ENCODE data around the gene JARID2. TPM values are rescaled to one million over a fixed set of nuclear protein-coding genes. Genes with fewer than 3 reads are reported as not detected.

The JARID2 gene
- total and polyA plus RNA-seq, 2 of the 8 experiments (the other 6 are each of a cell fraction or from before 2014, with no cell fraction given), result 60.1 to 239 TPM

DNA sequence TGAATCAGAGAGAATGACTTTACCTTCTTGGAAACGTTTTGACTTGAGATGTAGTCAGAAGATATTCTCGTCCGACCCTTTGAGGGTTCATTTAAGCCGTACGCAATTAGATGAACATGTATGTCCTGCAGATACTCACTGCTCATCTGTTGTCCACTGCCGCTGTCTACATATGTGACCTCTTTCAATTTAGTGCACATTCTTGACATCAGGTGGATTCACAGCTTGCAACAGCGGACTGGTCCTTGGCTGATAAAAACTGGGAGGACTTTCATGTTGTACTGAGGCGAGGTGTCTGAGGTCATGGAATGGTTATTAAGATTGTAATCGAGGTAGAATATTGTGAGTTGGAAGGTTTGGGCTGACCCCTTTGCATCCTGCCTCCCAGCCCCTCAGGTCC lies 194.2 kb downstream of the JARID2 start:
- Histone ChIP-seq H3K18ac (ENCODE audit: extremely low read depth, low read length) (no peak overlapping the region), H3K23me2 (ENCODE audit: low read depth, low read length) (no peaks in the 10 kb centered on the region), H3K4me3 (ENCODE audit: extremely low read depth in 1 of 4, insufficient read depth in 2 of 4, low read depth in 3 of 4, low read length in 4 of 4) (no peak overlapping the region), H2BK15ac (ENCODE audit: low read length) (no peak overlapping the region), H3K23ac (ENCODE audit: insufficient read length) (no peak overlapping the region), H2BK5ac (ENCODE audit: low read depth, low read length) (no peak overlapping the region), H3K9me3 (ENCODE audit: insufficient read depth in 2 of 2, low read depth in 1 of 2, low read length in 1 of 2) (no peaks in the 10 kb centered on the region), H3K56ac (replicated peaks; ENCODE audit: insufficient read length, low read depth, low read length) (no peak overlapping the region), H3K27ac (ENCODE audit: low read depth, low read length) (no peak overlapping the region), H3K79me2 (ENCODE audit: control insufficient read depth in 1 of 2, insufficient read depth in 2 of 2, low read length in 2 of 2) (peaks cover 55 to 100% of the 10 kb centered on the region in 2 experiments), H3K4me2 (ENCODE audit: insufficient read depth in 1 of 2, low read depth in 2 of 2, low read length in 2 of 2) (no peak overlapping the region; a peak in 1 of 4 replicates), H2BK20ac (ENCODE audit: low read length) (no peak overlapping the region), H2AK5ac (ENCODE audit: low read depth, low read length) (no peak overlapping the region), H3K4me1 (replicated peaks in 1 of 4; ENCODE audit: control insufficient read depth in 3 of 4, insufficient read depth in 4 of 4, low read length in 3 of 4) (peaks cover 10 to 33% (median 22%) of the 10 kb centered on the region in 4 experiments), H4K5ac (ENCODE audit: insufficient read length, low read depth, low read length) (no peak overlapping the region), H2AFZ (ENCODE audit: low read length) (no peak overlapping the region), H3K79me1 (ENCODE audit: low read depth, low read length) (peaks cover 34% of the 10 kb centered on the region), H4K91ac (replicated peaks; ENCODE audit: insufficient read length, low read length) (no peak overlapping the region), H3K4ac (replicated peaks; ENCODE audit: insufficient read length, low read depth, low read length) (no peak overlapping the region), H4K20me1 (replicated peaks in 1 of 2; ENCODE audit: control insufficient read depth in 1 of 2, insufficient read depth in 2 of 2, low read length in 2 of 2) (peaks cover 45 to 73% of the 10 kb centered on the region in 2 experiments), H2BK12ac (ENCODE audit: low read depth, low read length) (no peak overlapping the region), H4K8ac (ENCODE audit: extremely low read depth, insufficient read depth, low read length) (no peak overlapping the region), H3K27me3 (replicated peaks in 1 of 4; ENCODE audit: control insufficient read depth in 3 of 4, extremely low read depth in 1 of 4, insufficient read depth in 3 of 4, low read length in 3 of 4) (no peaks in the 10 kb centered on the region), H3K14ac (ENCODE audit: insufficient read length) (no peak overlapping the region), H3K36me3 (ENCODE audit: control insufficient read depth in 2 of 4, insufficient read depth in 4 of 4, low read length in 3 of 4) (peaks cover 0 to 6% (median 0%) of the 10 kb centered on the region in 4 experiments; a peak in 1 of 8 replicates), H2BK120ac (replicated peaks; ENCODE audit: low read depth, low read length) (no peak overlapping the region), H3K9ac (replicated peaks in 1 of 4; ENCODE audit: extremely low read depth in 1 of 4, low read depth in 3 of 4, low read length in 3 of 4) (no peak overlapping the region; a peak in 2 of 7 replicates)
- WGBS, 2 experiments (ENCODE audit: extremely low coverage in 1 of 2, insufficient coverage in 1 of 2, insufficient read length in 1 of 2, insufficient replicate concordance in 2 of 2, low coverage in 1 of 2, low lambda C conversion rate in 2 of 2, missing lambda C conversion rate in 1 of 2), result 76% methylated on average over 9 of the region's 9 CpGs; no CpG with 5 or more reads in 1 of the 2 experiments
- CTCF ChIA-PET (ENCODE audit: partially characterized antibody), result interaction anchor here (0.6 to 3.8 kb wide), 16 partner anchors 8 to 1311 kb away, joined by 3 to 21 read pairs (median 6); no protein-coding TSS in a partner anchor
- no peak for DNase-seq (ENCODE audit: low read depth in 1 of 2, low spot score in 2 of 2)
- TF ChIP-seq POLR2AphosphoS5 (IDR thresholded peaks at IDR 0.05; ENCODE audit: low read depth, low read length) (peak; percentile 29; the same call in 1 of the 2 replicates), TBP (IDR thresholded peaks at IDR 0.05; ENCODE audit: low read depth, low read length) (no peak)
- no peak for FAIRE-seq
- POLR2A ChIA-PET (ENCODE audit: partially characterized antibody), result interaction anchor here (0.6 to 1.0 kb wide), 2 partner anchors 17 to 192 kb away, joined by 3 to 6 read pairs; no protein-coding TSS in a partner anchor
